ENCODE measurements around the gene RAET1L.

DNA sequence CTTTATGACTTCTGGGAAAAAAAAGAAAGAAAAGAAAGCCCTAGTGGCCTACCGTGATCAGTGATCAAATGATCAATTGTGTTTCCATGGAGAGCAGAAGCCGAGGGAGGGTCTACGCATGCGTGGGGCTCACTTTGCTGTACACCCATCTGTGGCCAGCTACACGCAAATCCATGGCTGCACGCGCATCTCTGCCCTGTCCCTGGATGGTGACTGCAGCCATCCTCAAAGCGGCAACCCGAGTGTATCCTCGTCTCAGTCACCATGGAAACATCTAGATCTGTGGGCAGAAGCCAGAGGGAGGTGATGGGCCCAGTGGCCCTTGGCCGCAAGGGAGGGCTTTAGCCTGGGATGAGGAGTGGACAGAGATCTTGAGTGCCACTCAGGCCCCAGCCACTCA is 44.4 kb upstream of the RAET1L start:
- no peak for TF ChIP-seq CTCF (conservative IDR thresholded peaks at IDR 0.05; ENCODE audit: low read depth, low read length)
- no peak for TF ChIP-seq EZH2 (IDR thresholded peaks at IDR 0.05; ENCODE audit: borderline replicate concordance, low read depth, low read length, poor library complexity, severe bottlenecking)

Data from A673 (cell line).